Mononuclear cell (primary cell): ENCODE results near the gene RNF175. TPM values are rescaled to one million over a fixed set of nuclear protein-coding genes. Genes with fewer than 3 reads are reported as not detected.
"Not testable (repeated sequence)": the region's sequence is repeated elsewhere in the genome, so short reads cannot be mapped to it uniquely, and the experiment has no call there.

ENCODE experiments used
- H3K27me3 ChIP-seq: 2 replicates; pipeline ENCODE4 v1.6.0; 2011; ENCODE audit warnings: low read length, control low read depth; ENCODE audit not compliant: insufficient read depth
- H3K4me1 ChIP-seq: 2 replicates; pipeline ENCODE4 v1.5.1; 2011; ENCODE audit warnings: mild to moderate bottlenecking, low read length, control low read depth; ENCODE audit not compliant: insufficient read depth
- H3K4me3 ChIP-seq: 2 replicates; pipeline ENCODE4 v1.5.1; 2011; ENCODE audit warnings: mild to moderate bottlenecking, low read length, moderate library complexity
- H3K9me3 ChIP-seq: 2 replicates; pipeline ENCODE4 v1.5.1; 2011; ENCODE audit warnings: low read depth, mild to moderate bottlenecking, control low read depth, low read length
- total RNA-seq: library from RNA; depleted of rRNA; stranded (reverse); fragments of >200 nt; gene quantifications from one replicate; pipeline ENCODE4 v1.2.3, GENCODE V29; 2012

The RNF175 gene
- total RNA-seq, 1 donor: 1.2 TPM

GRCh38 chr4:153704522-153704921 is 55.3 kb downstream of the RNF175 start:
- Histone ChIP-seq H3K27me3 (no peaks in the 10 kb centered on the region), H3K4me1 (peaks cover 36% of the 10 kb centered on the region), H3K4me3 (no peak overlapping the region), H3K9me3 (no peaks in the 10 kb centered on the region)

- H3K9me3 ChIP-seq: peaks cover 18% of the 10 kb centered on the region
- H3K4me1 ChIP-seq: peaks cover 26% of the 10 kb centered on the region
- peaks cover 14% of the 10 kb centered on the region for H3K27me3 ChIP-seq
- peak overlapping the region; percentile 79 for H3K4me3 ChIP-seq
Observed at GRCh38 chr4:153684971-153685371, 74.9 kb downstream of the RNF175 start.

- Histone ChIP-seq H3K4me3 (peak within 1 kb of the TSS; percentile 79), H3K27me3 (peaks cover 14% of the 10 kb centered on the region), H3K9me3 (peaks cover 18% of the 10 kb centered on the region), H3K4me1 (peaks cover 31% of the 10 kb centered on the region)
Observed at GRCh38 chr4:153684182-153684970, 75.4 kb downstream of the RNF175 start, which contains the start of gene TLR2. Gene TLR2, plus strand, starts transcription at chr4:153684280. Its CDS starts 18,628 bp downstream, at chr4:153702908.

DNA sequence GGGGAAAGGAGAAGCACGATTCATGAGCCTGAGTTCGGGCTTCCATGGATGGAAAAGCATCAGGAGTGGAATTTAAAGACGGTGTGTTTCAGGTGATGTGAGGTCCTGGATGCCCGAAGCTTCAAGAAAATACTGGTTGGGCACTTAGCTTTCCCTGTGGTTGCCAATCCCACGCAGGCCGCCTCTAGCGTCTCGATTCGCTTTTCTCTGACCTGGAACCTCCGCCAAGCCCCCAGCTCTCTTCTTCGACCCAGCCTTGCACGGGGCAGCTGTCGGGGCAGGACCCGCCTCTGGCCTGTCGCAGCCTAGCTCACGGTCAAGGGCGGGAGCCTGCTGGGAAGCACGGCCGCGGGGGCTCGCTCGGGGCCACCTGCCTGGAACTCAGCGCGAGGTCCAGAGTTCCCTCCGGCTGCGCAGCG is 76.1 kb downstream of the RNF175 start:
- Histone ChIP-seq H3K4me3 (peak overlapping the region; percentile 79), H3K27me3 (peaks cover 14% of the 10 kb centered on the region), H3K4me1 (peaks cover 34% of the 10 kb centered on the region), H3K9me3 (peaks cover 15% of the 10 kb centered on the region)

DNA sequence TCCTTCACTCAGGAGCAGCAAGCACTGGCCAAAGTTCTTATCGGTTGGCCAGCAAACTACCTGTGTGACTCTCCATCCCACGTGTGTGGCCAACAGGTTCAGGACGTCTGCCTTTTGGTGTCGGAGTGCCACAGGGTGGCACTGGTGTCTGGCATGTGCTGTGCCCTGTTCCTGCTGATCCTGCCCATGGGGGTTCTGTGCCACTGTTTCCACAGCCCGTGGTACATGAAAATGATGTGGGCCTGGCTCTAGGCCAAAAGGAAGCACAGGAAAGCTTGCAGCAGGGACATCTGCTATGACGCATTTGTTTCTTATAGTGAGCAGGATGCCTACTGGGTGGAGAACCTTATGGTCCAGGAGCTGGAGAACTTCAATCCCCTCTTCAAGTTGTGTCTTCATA is 80.3 kb downstream of the RNF175 start:
- Histone ChIP-seq H3K27me3 (peaks cover 11% of the 10 kb centered on the region), H3K4me1 (peaks cover 38% of the 10 kb centered on the region)

GRCh38 chr4:153676984-153677383 is 82.8 kb downstream of the RNF175 start:
- peaks cover 9% of the 10 kb centered on the region for H3K9me3 ChIP-seq
- H3K4me1 ChIP-seq: peaks cover 27% of the 10 kb centered on the region
- H3K27me3 ChIP-seq: no peaks in the 10 kb centered on the region
- H3K4me3 ChIP-seq: no peak overlapping the region

More for the DNA sequence above, 80.3 kb downstream of the RNF175 start:
- Histone ChIP-seq H3K4me3 (no peak overlapping the region), H3K9me3 (peaks cover 9% of the 10 kb centered on the region)

DNA sequence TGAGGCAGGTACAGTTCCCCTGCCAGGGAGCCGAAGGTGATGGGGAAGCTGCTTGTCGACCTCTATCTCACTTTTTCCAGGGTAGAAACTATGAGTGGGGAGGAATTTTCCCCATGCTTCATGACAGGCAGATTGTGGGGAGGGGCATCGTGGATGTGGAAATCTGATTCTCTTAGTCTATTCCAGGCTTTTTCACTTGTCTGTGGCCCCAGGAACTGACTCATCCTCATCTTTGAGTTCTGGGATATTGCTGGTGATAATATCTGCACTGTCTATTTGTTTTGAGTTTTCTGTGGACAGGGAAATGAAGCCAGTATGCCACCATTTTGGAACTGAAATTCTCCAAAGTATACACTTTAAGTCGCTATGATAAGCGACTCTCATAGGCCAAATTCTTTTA is 83.3 kb downstream of the RNF175 start:
- no peaks in the 10 kb centered on the region for H3K27me3 ChIP-seq
- peaks cover 27% of the 10 kb centered on the region for H3K4me1 ChIP-seq
- no peak overlapping the region for H3K4me3 ChIP-seq
- H3K9me3 ChIP-seq: peaks cover 9% of the 10 kb centered on the region

- peaks cover under 1% of the 10 kb centered on the region for H3K9me3 ChIP-seq
- H3K27me3 ChIP-seq: no peaks in the 10 kb centered on the region
- no peak overlapping the region for H3K4me3 ChIP-seq
- H3K4me1 ChIP-seq: no peaks in the 10 kb centered on the region
Observed at GRCh38 chr4:153669838-153670237, 90.0 kb downstream of the RNF175 start.

- no peaks in the 10 kb centered on the region for H3K27me3 ChIP-seq
- H3K4me1 ChIP-seq: no peaks in the 10 kb centered on the region
- H3K9me3 ChIP-seq: no peaks in the 10 kb centered on the region
- no peak overlapping the region for H3K4me3 ChIP-seq
Observed at GRCh38 chr4:153668647-153669046, 91.2 kb downstream of the RNF175 start.

GRCh38 chr4:153666505-153666904 is 93.3 kb downstream of the RNF175 start:
- H3K4me3 ChIP-seq, H3K9me3 ChIP-seq, H3K27me3 ChIP-seq: not testable (repeated sequence)
- H3K4me1 ChIP-seq: peaks cover 10% of the 10 kb centered on the region

GRCh38 chr4:153663667-153664066 is 96.2 kb downstream of the RNF175 start:
- Histone ChIP-seq H3K4me1 (peaks cover 38% of the 10 kb centered on the region), H3K4me3 (no peak overlapping the region), H3K9me3 (no peaks in the 10 kb centered on the region), H3K27me3 (no peaks in the 10 kb centered on the region)

DNA sequence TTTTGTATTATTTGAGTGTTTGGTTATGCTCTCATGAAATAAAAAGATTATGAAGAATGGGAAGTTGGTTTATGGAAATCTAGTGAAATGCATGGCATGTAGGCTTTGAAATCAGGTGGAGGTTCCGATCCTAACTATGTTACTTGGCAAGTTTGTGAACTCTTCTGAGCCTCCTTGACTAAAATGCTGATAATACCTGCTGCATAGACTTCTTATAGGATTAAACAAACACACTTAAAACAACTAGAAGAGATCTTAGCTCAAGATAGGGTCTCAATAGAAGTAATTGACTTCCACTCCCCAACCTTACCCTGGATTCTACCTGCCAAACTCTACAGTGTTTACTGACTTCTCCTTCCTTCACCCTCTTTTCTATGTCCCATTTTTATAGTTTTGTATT is 97.9 kb downstream of the RNF175 start:
- Histone ChIP-seq H3K9me3 (no peaks in the 10 kb centered on the region), H3K4me1 (peaks cover 55% of the 10 kb centered on the region), H3K27me3 (no peaks in the 10 kb centered on the region), H3K4me3 (no peak overlapping the region)

DNA sequence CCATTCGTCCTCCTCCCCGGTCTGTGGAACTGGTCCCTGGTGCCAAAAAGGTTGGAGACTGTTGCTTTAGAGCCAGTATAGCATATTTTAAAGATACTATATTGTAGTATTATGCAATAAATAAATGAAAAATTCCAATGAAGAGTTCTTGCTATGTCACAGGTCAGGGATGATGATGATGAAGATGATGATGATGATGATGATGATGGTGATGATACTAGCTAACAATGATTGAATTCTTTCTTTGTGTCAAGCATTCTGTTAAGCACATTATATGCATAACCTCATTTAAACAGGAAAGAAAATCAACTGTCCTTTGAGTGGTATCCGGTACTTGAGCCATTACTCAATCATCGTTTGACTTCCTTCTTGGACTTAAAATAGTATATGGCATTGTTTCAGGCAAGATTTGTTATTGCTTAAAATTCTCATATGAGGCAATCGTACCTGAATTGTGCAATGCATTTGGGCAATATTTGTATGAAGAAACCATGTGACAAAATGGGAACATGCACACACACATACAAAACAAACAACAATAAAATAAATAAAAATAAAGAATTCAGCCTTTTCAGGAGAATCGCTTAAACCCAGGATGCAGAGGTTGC is 98.5 kb downstream of the RNF175 start:
- Histone ChIP-seq H3K4me3 (no peak overlapping the region), H3K9me3 (no peaks in the 10 kb centered on the region), H3K4me1 (peaks cover 61% of the 10 kb centered on the region), H3K27me3 (no peaks in the 10 kb centered on the region)
